GM15510 (cell line): ENCODE results near the gene RPH3AL.

Experiments
- POLR2A ChIP-seq: IDR thresholded peaks from 3 replicates; pipeline ENCODE4 v1.6.1; 2011; ENCODE audit warnings: borderline replicate concordance; ENCODE audit not compliant: insufficient read length; ENCODE audit errors: extremely low read depth

RPH3AL gene

GRCh38 chr17:192666-193425, 159.8 kb downstream of the RPH3AL start:
- TF ChIP-seq POLR2A: no peak

- no peak for TF ChIP-seq POLR2A
These were observed 163.2 kb downstream of the RPH3AL start for GRCh38 chr17:189444-189843.

GRCh38 chr17:187130-187529, 165.5 kb downstream of the RPH3AL start:
- no peak for TF ChIP-seq POLR2A

- no peak for TF ChIP-seq POLR2A
These were observed 167.0 kb downstream of the RPH3AL start for GRCh38 chr17:185445-186138.

GRCh38 chr17:183021-183420, 169.6 kb downstream of the RPH3AL start:
- no peak for TF ChIP-seq POLR2A

GRCh38 chr17:182050-182751, 170.4 kb downstream of the RPH3AL start:
- no peak for TF ChIP-seq POLR2A

- no peak for TF ChIP-seq POLR2A
These were observed 171.2 kb downstream of the RPH3AL start, which contains the start of gene DOC2B for GRCh38 chr17:181245-182049. TSS of gene DOC2B (minus strand) at chr17:181650. CDS start at chr17:181479, 171 bp downstream.

- no peak for TF ChIP-seq POLR2A
These were observed 172.0 kb downstream of the RPH3AL start for GRCh38 chr17:180381-181244.

GRCh38 chr17:179781-180380, 172.7 kb downstream of the RPH3AL start:
- no peak for TF ChIP-seq POLR2A

GRCh38 chr17:179066-179432, 173.6 kb downstream of the RPH3AL start:
- TF ChIP-seq POLR2A: no peak

GRCh38 chr17:178292-179065, 174.1 kb downstream of the RPH3AL start:
- TF ChIP-seq POLR2A: no peak

DNA sequence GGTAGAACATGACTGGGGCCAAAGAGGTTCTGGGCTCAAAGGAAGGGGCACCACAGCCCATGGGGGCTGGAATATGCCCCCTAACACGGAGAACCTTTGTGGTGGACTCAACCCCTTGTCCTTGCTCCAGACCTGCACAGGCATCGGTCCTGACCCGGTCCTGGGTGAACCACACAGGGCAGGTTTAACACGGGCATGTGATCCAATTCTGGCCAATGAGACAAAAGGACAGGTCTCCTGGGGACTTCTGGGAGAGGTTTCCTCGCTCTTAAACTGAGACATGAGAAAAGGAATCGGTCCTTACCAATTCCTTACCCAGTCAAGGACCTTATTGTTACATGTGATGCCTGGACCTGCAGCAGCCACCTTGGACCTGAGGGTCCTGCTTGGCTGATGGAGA, 174.8 kb downstream of the RPH3AL start:
- no peak for TF ChIP-seq POLR2A

- TF ChIP-seq POLR2A: no peak
These were observed 175.5 kb downstream of the RPH3AL start for GRCh38 chr17:177155-177554.
